ENCODE measurements around the gene MSH5. TPM values are rescaled to one million over a fixed set of nuclear protein-coding genes. Genes with fewer than 3 reads are reported as not detected.

The MSH5 gene
- polyA plus RNA-seq, 3 donors: 0.58 to 31.2 (median 1.9) TPM

DNA sequence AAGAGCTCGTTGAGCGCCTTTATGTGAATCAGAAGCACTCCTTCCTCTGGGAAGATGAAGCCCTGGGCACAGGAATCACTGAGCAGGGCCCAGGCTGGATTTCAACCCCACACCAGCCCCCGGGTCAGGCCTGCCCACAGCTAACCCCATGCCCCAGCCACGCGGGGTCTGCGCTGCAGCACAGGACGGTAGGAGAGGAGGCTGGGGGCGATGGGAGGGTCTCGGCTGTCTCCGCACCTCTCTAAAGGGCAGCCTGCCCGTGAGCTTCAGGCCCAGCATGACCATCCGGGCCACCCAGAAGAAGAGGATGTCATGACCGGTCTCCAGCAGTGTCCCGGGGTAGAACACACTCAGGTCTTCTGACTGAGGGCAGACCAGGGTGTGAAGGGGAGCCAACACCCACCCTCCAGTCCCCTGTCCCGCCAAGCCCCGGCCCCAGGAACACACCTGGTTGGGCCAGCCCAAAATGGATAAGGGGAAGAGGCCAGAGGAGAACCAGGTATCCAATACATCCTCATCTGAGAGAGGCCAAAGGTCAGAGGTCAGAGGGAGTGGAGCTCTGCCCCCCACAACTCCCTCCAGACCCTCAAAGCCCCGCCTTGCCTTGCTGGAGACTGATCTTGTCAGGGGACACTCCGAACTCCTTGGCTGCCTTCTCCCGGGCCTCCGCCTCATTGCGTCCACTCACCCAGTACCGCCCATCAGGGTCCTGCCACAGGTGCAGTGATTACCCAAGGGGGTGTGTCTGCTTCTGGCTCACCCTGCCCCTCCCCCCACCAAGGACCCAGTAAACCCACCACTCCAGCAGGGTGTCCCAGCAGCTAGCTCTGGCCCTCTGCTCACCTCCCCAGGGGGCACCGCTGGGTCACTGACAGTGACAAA lies 41.7 kb downstream of the MSH5 start:
- intact Hi-C loops (cut with micrococcal nuclease): no loop called here
- WGBS (ENCODE audit: insufficient coverage): 93% methylated on average over 20 of the region's 23 CpGs
- H3K4me1 ChIP-seq (ENCODE audit: control insufficient read depth in 1 of 2, insufficient read depth in 2 of 2, low read length in 2 of 2): peaks cover 12 to 14% of the 10 kb centered on the region in 2 donors
- no peaks in the 10 kb centered on the region for H3K27me3 ChIP-seq (ENCODE audit: control insufficient read depth in 2 of 2, insufficient read depth in 2 of 2, low read length in 2 of 2)
- peak overlapping the region in 3 of 7 donors; percentile 34 to 58 (median 38) for H3K27ac Mint-ChIP-seq
- peaks cover 13% of the 10 kb centered on the region for H3K4me1 Mint-ChIP-seq
- no peak overlapping the region for H3K4me2 ChIP-seq (replicated peaks; ENCODE audit: extremely low read depth, low read length, poor library complexity, severe bottlenecking)
- no peak overlapping the region for H2AFZ ChIP-seq (ENCODE audit: insufficient read depth, low read depth, low read length, poor library complexity, severe bottlenecking)
- DNase-seq: no peak
- H4K20me1 ChIP-seq (ENCODE audit: insufficient read depth, low read length): no peaks in the 10 kb centered on the region
- H3K9ac ChIP-seq (ENCODE audit: insufficient read depth, low read length, poor library complexity, severe bottlenecking): no peak overlapping the region
- TF ChIP-seq CTCF (IDR thresholded peaks at IDR 0.05): no peak
- H3K27me3 Mint-ChIP-seq (ENCODE audit: low read depth in 3 of 3): peaks cover 0 to 3% (median 2%) of the 10 kb centered on the region in 3 donors
- H3K36me3 ChIP-seq (replicated peaks in 1 of 2; ENCODE audit: control insufficient read depth in 1 of 2, insufficient read depth in 2 of 2, low read length in 2 of 2): peaks cover 70 to 86% of the 10 kb centered on the region in 2 donors
- no peaks in the 10 kb centered on the region for H3K9me3 Mint-ChIP-seq
- no peaks in the 10 kb centered on the region for H3K9me3 ChIP-seq (replicated peaks in 1 of 2; ENCODE audit: control insufficient read depth in 1 of 2, insufficient read depth in 1 of 2, low read length in 2 of 2)
- H3K27ac ChIP-seq (ENCODE audit: low read depth in 1 of 2, low read length in 2 of 2): no peak overlapping the region
- H3K4me3 Mint-ChIP-seq: no peak overlapping the region
- no peak overlapping the region for H3K4me3 ChIP-seq (replicated peaks in 1 of 3; ENCODE audit: low read depth in 2 of 3, low read length in 3 of 3)
- no peaks in the 10 kb centered on the region for H3K79me2 ChIP-seq (ENCODE audit: insufficient read depth, low read length)
- peaks cover 60 to 88% of the 10 kb centered on the region in 2 donors for H3K36me3 Mint-ChIP-seq

DNA sequence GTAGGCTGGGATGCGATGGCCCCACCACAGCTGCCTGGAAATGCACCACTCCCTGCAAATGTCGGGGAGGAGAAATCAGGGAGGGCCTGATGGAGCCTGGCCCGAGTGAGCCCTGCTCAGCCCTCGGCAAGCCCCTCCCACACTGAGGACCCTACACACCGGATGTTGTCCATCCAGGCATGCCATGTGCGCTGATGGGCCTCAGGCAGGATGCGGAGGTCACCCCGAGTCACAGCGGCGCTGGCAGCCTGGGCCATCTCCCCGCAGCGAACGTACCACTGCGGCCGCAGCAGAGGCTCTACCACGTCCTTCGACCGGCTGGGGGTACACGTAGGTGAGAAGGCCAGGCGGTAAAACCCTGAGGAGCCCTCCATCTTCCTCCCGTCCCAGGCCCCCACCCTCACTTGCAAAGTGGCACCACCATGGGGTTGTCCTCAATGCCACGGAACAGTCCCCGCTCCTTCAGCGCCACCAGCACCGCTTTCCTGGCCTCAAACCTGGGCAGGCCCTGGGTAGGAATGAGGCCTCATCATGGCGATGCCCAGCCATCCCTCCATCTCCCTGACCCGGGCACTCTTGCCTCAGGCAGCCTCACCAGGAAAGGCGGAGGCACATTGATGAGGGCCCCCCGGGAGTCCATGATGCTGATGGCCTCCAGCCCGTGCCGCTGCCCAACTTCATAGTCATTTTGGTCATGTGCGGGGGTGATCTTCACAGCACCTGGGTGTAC lies 42.5 kb downstream of the MSH5 start:
- H3K4me2 ChIP-seq (replicated peaks; ENCODE audit: extremely low read depth, low read length, poor library complexity, severe bottlenecking): no peak overlapping the region
- H3K9ac ChIP-seq (ENCODE audit: insufficient read depth, low read length, poor library complexity, severe bottlenecking): no peak overlapping the region
- no peaks in the 10 kb centered on the region for H3K9me3 Mint-ChIP-seq
- H3K4me1 ChIP-seq (ENCODE audit: control insufficient read depth in 1 of 2, insufficient read depth in 2 of 2, low read length in 2 of 2): peaks cover 4 to 5% of the 10 kb centered on the region in 2 donors
- peaks cover 5% of the 10 kb centered on the region for H3K4me1 Mint-ChIP-seq
- peaks cover 60 to 92% of the 10 kb centered on the region in 2 donors for H3K36me3 Mint-ChIP-seq
- peaks cover 70 to 88% of the 10 kb centered on the region in 2 donors for H3K36me3 ChIP-seq (replicated peaks in 1 of 2; ENCODE audit: control insufficient read depth in 1 of 2, insufficient read depth in 2 of 2, low read length in 2 of 2)
- DNase-seq: no peak
- H2AFZ ChIP-seq (ENCODE audit: insufficient read depth, low read depth, low read length, poor library complexity, severe bottlenecking): no peak overlapping the region
- TF ChIP-seq CTCF (IDR thresholded peaks at IDR 0.05): no peak
- no peak overlapping the region for H3K4me3 Mint-ChIP-seq
- WGBS (ENCODE audit: insufficient coverage): 98% methylated on average over 32 of the region's 32 CpGs
- no peak overlapping the region for H3K4me3 ChIP-seq (replicated peaks in 1 of 3; ENCODE audit: low read depth in 2 of 3, low read length in 3 of 3)
- intact Hi-C loops (cut with micrococcal nuclease): no loop called here
- H3K27ac Mint-ChIP-seq: peak overlapping the region in 2 of 7 donors; percentile 22 to 38
- no peaks in the 10 kb centered on the region for H3K27me3 ChIP-seq (ENCODE audit: control insufficient read depth in 2 of 2, insufficient read depth in 2 of 2, low read length in 2 of 2)
- peaks cover 0 to 3% (median 2%) of the 10 kb centered on the region in 3 donors for H3K27me3 Mint-ChIP-seq (ENCODE audit: low read depth in 3 of 3)
- no peaks in the 10 kb centered on the region for H3K79me2 ChIP-seq (ENCODE audit: insufficient read depth, low read length)
- no peaks in the 10 kb centered on the region for H3K9me3 ChIP-seq (replicated peaks in 1 of 2; ENCODE audit: control insufficient read depth in 1 of 2, insufficient read depth in 1 of 2, low read length in 2 of 2)
- no peaks in the 10 kb centered on the region for H4K20me1 ChIP-seq (ENCODE audit: insufficient read depth, low read length)
- H3K27ac ChIP-seq (ENCODE audit: low read depth in 1 of 2, low read length in 2 of 2): no peak overlapping the region
